GM23248 (cell line): ENCODE measurements around the gene C1QL3. TPM values are rescaled to one million over a fixed set of nuclear protein-coding genes. Genes with fewer than 3 reads are reported as not detected.

ENCODE experiments used
- DNase-seq: peaks from one replicate; pipeline ENCODE4 v3.0.0-alpha.2; 2015
- H2AFZ ChIP-seq: fragments of 200-600 bp; sonication (generic); 2 replicates; pipeline ENCODE4 v1.6.1; 2016; ENCODE audit warnings: antibody characterized with exemption
- H3F3A ChIP-seq: fragments of 200-600 bp; sonication (generic); 2 replicates; pipeline ENCODE4 v1.6.1; 2016; ENCODE audit warnings: mild to moderate bottlenecking, antibody characterized with exemption, mixed run types; ENCODE audit not compliant: insufficient read depth
- H3K27ac ChIP-seq: fragments of 200-600 bp; sonication (generic); 2 replicates; pipeline ENCODE4 v1.5.1; 2016; ENCODE audit warnings: mild to moderate bottlenecking
- H3K27me3 ChIP-seq: fragments of 200-600 bp; sonication (generic); replicated peaks from 2 replicates; pipeline ENCODE4 v1.6.1; 2016; ENCODE audit warnings: mild to moderate bottlenecking; ENCODE audit not compliant: insufficient read depth
- H3K36me3 ChIP-seq: fragments of 200-600 bp; sonication (generic); 2 replicates; pipeline ENCODE4 v1.6.1; 2016; ENCODE audit warnings: low read depth, mild to moderate bottlenecking
- H3K4me1 ChIP-seq: fragments of 200-600 bp; sonication (generic); 2 replicates; pipeline ENCODE4 v1.6.1; 2016; ENCODE audit warnings: mild to moderate bottlenecking; ENCODE audit not compliant: insufficient read depth
- H3K4me2 ChIP-seq: fragments of 200-600 bp; sonication (generic); one replicate; pipeline ENCODE4 v1.6.1; 2016; ENCODE audit warnings: mild to moderate bottlenecking; ENCODE audit not compliant: unreplicated experiment
- H3K4me3 ChIP-seq: fragments of 200-600 bp; sonication (generic); 2 replicates; pipeline ENCODE4 v1.5.1; 2016; ENCODE audit warnings: mild to moderate bottlenecking
- H3K79me2 ChIP-seq: fragments of 200-600 bp; sonication (generic); 2 replicates; pipeline ENCODE4 v1.6.1; 2016; ENCODE audit warnings: mild to moderate bottlenecking; ENCODE audit not compliant: insufficient read depth
- H3K9ac ChIP-seq: fragments of 200-600 bp; sonication (generic); 2 replicates; pipeline ENCODE4 v1.6.1; 2016; ENCODE audit warnings: mild to moderate bottlenecking
- H3K9me2 ChIP-seq: fragments of 200-600 bp; sonication (generic); 2 replicates; pipeline ENCODE4 v1.6.1; 2016; ENCODE audit warnings: mixed run types, mild to moderate bottlenecking, moderate library complexity; ENCODE audit not compliant: insufficient read depth
- H3K9me3 ChIP-seq: fragments of 200-600 bp; sonication (generic); one replicate; pipeline ENCODE4 v1.6.1; 2017; ENCODE audit warnings: low read depth
- H4K20me1 ChIP-seq: fragments of 200-600 bp; sonication (generic); 2 replicates; pipeline ENCODE4 v1.6.0; 2016; ENCODE audit not compliant: insufficient read depth
- EZH2 ChIP-seq: fragments of 200-600 bp; sonication (generic); IDR thresholded peaks from 2 replicates; pipeline ENCODE4 v1.6.1; 2018; ENCODE audit warnings: antibody characterized with exemption, mild to moderate bottlenecking; ENCODE audit not compliant: insufficient read depth, poor library complexity, severe bottlenecking
- EZH2phosphoT487 ChIP-seq: fragments of 200-600 bp; sonication (generic); IDR thresholded peaks from 2 replicates; pipeline ENCODE4 v1.6.1; 2018; ENCODE audit warnings: antibody characterized with exemption, moderate library complexity, mild to moderate bottlenecking, low read depth; ENCODE audit not compliant: insufficient read depth
- WGBS, 2 experiments: methylation state at CpG; one replicate each; pipeline ENCODE4 v1.1.6; 2015 to 2017; ENCODE audit warnings: low lambda C conversion rate in 2 of 2, low coverage in 1 of 2; ENCODE audit errors: missing lambda C conversion rate in 2 of 2; 5-methylcytosine and 5-hydroxymethylcytosine counted together
- in situ Hi-C: fragments of 300-500 bp; cut with MboI; formaldehyde crosslinking; loops from 2 replicates; pipeline ENCODE4 v1.15.0; 2020
- polyA plus RNA-seq: library from polyadenylated mRNA; unstranded; fragments of >200 nt; fragmentation: Nextera tagmentation; extraction: Ambion mirVana; gene quantifications from 2 replicates; pipeline ENCODE4 v1.2.1, GENCODE V29; 2016
- total RNA-seq: library from RNA; depleted of rRNA; stranded (reverse); fragments of >200 nt; shearing (Covaris generic); gene quantifications from 2 replicates; pipeline ENCODE4 v1.2.3, GENCODE V29; 2014

C1QL3 gene
- total and polyA plus RNA-seq, 2 experiments from 2014 or later, result 0.38 TPM; not detected in 1

- H3K4me2 ChIP-seq, result no peak overlapping the region
- H3F3A ChIP-seq, result no peaks in the 10 kb centered on the region
- no peaks in the 10 kb centered on the region for H3K79me2 ChIP-seq
- 80 to 84% methylated on average over 6 of the region's 6 CpGs for WGBS, 2 experiments
- no peak overlapping the region for H2AFZ ChIP-seq
- H3K4me1 ChIP-seq, result no peaks in the 10 kb centered on the region
- no peaks in the 10 kb centered on the region for H3K9me3 ChIP-seq
- no peaks in the 10 kb centered on the region; the same call in 1 of the 2 replicates for H3K27me3 ChIP-seq
- H3K9me2 ChIP-seq, result no peaks in the 10 kb centered on the region
- TF ChIP-seq EZH2 (no peak), EZH2phosphoT487 (no peak)
- in situ Hi-C loops, result no loop called here
- H3K4me3 ChIP-seq, result no peak overlapping the region
- no peak overlapping the region for H3K27ac ChIP-seq
- no peaks in the 10 kb centered on the region for H3K36me3 ChIP-seq
- H3K9ac ChIP-seq, result no peak overlapping the region
- no peaks in the 10 kb centered on the region for H4K20me1 ChIP-seq
- DNase-seq, result no peak
Measured at GRCh38 chr10:16562891-16563290, 41.2 kb upstream of the C1QL3 start.

GRCh38 chr10:16559236-16559773, 37.6 kb upstream of the C1QL3 start:
- H3K36me3 ChIP-seq, result no peaks in the 10 kb centered on the region
- no peaks in the 10 kb centered on the region for H3K9me2 ChIP-seq
- no peak overlapping the region for H3K4me3 ChIP-seq
- H3K9ac ChIP-seq, result no peak overlapping the region
- in situ Hi-C loops, result no loop called here
- 41 to 46% methylated on average over 5 of the region's 5 CpGs for WGBS, 2 experiments
- H3K79me2 ChIP-seq, result no peaks in the 10 kb centered on the region
- no peak for DNase-seq
- H3K27ac ChIP-seq, result no peak overlapping the region
- H3F3A ChIP-seq, result no peaks in the 10 kb centered on the region
- no peak overlapping the region for H3K4me2 ChIP-seq
- peaks cover 5% of the 10 kb centered on the region; the same call in 1 of the 2 replicates for H3K27me3 ChIP-seq
- no peaks in the 10 kb centered on the region for H3K9me3 ChIP-seq
- H3K4me1 ChIP-seq, result no peaks in the 10 kb centered on the region
- H4K20me1 ChIP-seq, result no peaks in the 10 kb centered on the region
- H2AFZ ChIP-seq, result no peak overlapping the region
- no peak for TF ChIP-seq EZH2phosphoT487
- TF ChIP-seq EZH2, result no peak

GRCh38 chr10:16547973-16548372, 26.3 kb upstream of the C1QL3 start:
- Histone ChIP-seq H3K36me3 (no peaks in the 10 kb centered on the region), H3K27ac (no peak overlapping the region), H3K9ac (no peak overlapping the region), H3K27me3 (no peaks in the 10 kb centered on the region), H3K9me3 (no peaks in the 10 kb centered on the region), H3F3A (no peaks in the 10 kb centered on the region), H3K4me1 (no peaks in the 10 kb centered on the region), H4K20me1 (no peaks in the 10 kb centered on the region), H3K79me2 (no peaks in the 10 kb centered on the region), H3K9me2 (no peaks in the 10 kb centered on the region), H2AFZ (no peak overlapping the region), H3K4me2 (no peak overlapping the region), H3K4me3 (no peak overlapping the region)
- DNase-seq, result no peak
- WGBS, 2 experiments, result 61 to 62% methylated on average over 4 of the region's 4 CpGs
- in situ Hi-C loops, result no loop called here
- TF ChIP-seq EZH2, result no peak
- no peak for TF ChIP-seq EZH2phosphoT487

- no peaks in the 10 kb centered on the region for H3K4me1 ChIP-seq
- no peak overlapping the region for H2AFZ ChIP-seq
- in situ Hi-C loops, result no loop called here
- no peaks in the 10 kb centered on the region for H3K36me3 ChIP-seq
- no peak overlapping the region for H3K27ac ChIP-seq
- no peaks in the 10 kb centered on the region for H3K9me2 ChIP-seq
- no peaks in the 10 kb centered on the region for H3K9me3 ChIP-seq
- no peak overlapping the region for H3K9ac ChIP-seq
- no peak for TF ChIP-seq EZH2phosphoT487
- no peak for TF ChIP-seq EZH2
- H3K27me3 ChIP-seq, result no peaks in the 10 kb centered on the region
- H3K79me2 ChIP-seq, result no peaks in the 10 kb centered on the region
- H3K4me2 ChIP-seq, result no peak overlapping the region
- H4K20me1 ChIP-seq, result no peaks in the 10 kb centered on the region
- peak; percentile 57 for DNase-seq
- 26 to 28% methylated on average over 7 of the region's 7 CpGs for WGBS, 2 experiments
- no peak overlapping the region for H3K4me3 ChIP-seq
- no peaks in the 10 kb centered on the region for H3F3A ChIP-seq
Measured at GRCh38 chr10:16545116-16545736, 23.5 kb upstream of the C1QL3 start.
